Neutrophil (primary cell): Measurements from ENCODE around the gene IQSEC1.

Experiments used
- H3K27ac ChIP-seq: fragments of 200-600 bp; sonication (generic); 2 replicates; pipeline ENCODE4 v1.5.1; 2016; ENCODE audit warnings: mild to moderate bottlenecking, moderate library complexity
- H3K27me3 ChIP-seq: fragments of 200-600 bp; sonication (generic); 2 replicates; pipeline ENCODE4 v1.6.0; 2016; ENCODE audit warnings: mild to moderate bottlenecking
- H3K36me3 ChIP-seq: fragments of 200-600 bp; sonication (generic); 2 replicates; pipeline ENCODE4 v1.5.1; 2017
- H3K4me1 ChIP-seq, 2 experiments: fragments of 200-600 bp in 1 of 2; sonication (generic) in 1 of 2; 1 replicate in 1 of 2; 2 replicates in 1 of 2; pipeline versions ENCODE4 v1.5.1 to v1.6.1; 2013 to 2016; ENCODE audit warnings: low read depth in 1 of 2, low read length in 1 of 2, mild to moderate bottlenecking in 1 of 2, moderate library complexity in 1 of 2; ENCODE audit not compliant: control insufficient read depth in 1 of 2, insufficient read depth in 1 of 2
- H3K4me3 ChIP-seq, 2 experiments: fragments of 200-600 bp in 1 of 2; sonication (generic) in 1 of 2; 1 replicate in 1 of 2; 2 replicates in 1 of 2; pipeline ENCODE4 v1.5.1; 2013 to 2016; ENCODE audit warnings: low read depth in 1 of 2, low read length in 1 of 2, mild to moderate bottlenecking in 1 of 2, moderate library complexity in 1 of 2
- H3K9me3 ChIP-seq: fragments of 200-600 bp; sonication (generic); 2 replicates; pipeline ENCODE4 v1.5.1; 2016
- TF ChIP-seq, protein P1 (sequence below): fragments of 200-600 bp; sonication (generic); IDR thresholded peaks from 2 replicates; pipeline ENCODE4 v1.5.1; 2016; ENCODE audit warnings: antibody characterized with exemption

Gene IQSEC1

DNA sequence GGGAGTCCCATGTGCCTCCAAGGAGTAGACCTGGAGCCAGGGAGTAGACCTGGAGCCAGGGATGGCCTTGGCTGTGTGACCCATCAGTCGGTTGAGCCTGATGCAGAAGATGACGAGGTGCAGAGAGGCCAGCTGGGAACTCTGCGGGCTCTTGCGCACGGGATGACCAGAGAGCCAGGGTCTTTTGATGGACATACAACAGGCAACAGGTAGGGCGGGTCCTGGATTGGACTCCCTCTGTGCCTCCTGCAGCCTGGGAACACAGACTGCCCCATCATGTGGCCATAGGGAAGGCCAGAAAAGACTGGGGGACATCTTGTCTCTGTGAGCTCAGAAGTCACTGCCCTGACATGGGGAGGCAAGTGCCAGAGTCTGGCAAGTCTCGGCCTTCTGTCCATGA, 164.4 kb downstream of the IQSEC1 start:
- Histone ChIP-seq H3K27me3 (no peaks in the 10 kb centered on the region), H3K36me3 (peaks cover 99% of the 10 kb centered on the region), H3K4me3 (no peak overlapping the region), H3K27ac (no peak overlapping the region), H3K9me3 (no peaks in the 10 kb centered on the region), H3K4me1 (peaks cover 0 to 7% of the 10 kb centered on the region in 2 experiments)
- TF ChIP-seq, protein P1, sequence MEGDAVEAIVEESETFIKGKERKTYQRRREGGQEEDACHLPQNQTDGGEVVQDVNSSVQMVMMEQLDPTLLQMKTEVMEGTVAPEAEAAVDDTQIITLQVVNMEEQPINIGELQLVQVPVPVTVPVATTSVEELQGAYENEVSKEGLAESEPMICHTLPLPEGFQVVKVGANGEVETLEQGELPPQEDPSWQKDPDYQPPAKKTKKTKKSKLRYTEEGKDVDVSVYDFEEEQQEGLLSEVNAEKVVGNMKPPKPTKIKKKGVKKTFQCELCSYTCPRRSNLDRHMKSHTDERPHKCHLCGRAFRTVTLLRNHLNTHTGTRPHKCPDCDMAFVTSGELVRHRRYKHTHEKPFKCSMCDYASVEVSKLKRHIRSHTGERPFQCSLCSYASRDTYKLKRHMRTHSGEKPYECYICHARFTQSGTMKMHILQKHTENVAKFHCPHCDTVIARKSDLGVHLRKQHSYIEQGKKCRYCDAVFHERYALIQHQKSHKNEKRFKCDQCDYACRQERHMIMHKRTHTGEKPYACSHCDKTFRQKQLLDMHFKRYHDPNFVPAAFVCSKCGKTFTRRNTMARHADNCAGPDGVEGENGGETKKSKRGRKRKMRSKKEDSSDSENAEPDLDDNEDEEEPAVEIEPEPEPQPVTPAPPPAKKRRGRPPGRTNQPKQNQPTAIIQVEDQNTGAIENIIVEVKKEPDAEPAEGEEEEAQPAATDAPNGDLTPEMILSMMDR: no peak

DNA sequence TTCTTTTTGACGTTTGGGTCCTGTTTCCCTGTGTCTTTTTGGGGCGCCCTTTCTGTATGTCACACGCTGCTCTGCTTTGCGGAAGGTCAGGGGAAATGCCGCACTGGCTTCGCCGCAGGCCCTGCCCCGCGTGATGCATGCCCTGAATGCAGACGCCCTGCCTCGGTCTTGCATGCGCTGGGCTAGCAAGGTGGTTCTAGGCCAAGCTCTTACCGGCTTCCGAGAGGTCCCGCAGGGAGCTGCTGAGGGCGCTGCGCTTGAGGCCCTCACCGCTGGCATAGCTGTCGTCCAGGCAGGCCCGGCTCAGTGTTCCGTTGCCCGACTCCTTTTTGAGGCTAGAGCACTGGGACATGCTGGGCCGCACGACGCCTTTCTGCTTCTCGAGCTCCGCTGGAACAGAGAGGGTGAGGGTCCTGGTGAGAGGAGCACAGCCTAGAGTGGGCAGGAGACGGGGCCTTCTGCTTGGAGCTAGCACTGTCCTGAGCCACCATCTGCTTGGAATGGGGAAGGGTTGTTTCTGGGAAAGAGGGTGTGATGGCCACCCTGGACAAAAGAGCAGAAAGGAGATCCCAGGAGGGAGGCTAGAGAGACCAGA, 165.0 kb downstream of the IQSEC1 start:
- TF ChIP-seq, protein P1: no peak

DNA sequence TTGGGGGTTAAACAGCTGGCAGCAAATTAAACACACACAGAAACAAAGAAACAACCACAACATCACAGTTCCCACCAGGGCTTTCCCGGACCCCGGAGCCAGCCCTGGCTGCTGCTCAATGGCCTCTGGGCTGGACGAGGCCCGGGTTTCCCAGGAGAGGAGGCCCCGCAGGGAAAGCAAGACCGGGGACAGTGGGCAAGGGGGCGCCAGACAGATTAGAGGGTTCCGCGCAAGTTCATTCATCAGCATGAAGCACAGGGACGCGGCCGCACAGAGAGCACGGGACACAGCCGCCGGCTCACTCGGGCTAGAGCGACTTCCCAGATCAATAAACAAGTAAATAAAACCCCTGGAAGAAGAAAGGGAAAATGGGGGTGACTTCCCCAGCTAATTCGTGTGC, 165.5 kb downstream of the IQSEC1 start:
- Histone ChIP-seq H3K27ac (no peak overlapping the region), H3K4me3 (no peak overlapping the region), H3K27me3 (no peaks in the 10 kb centered on the region), H3K9me3 (no peaks in the 10 kb centered on the region), H3K4me1 (peaks cover 0 to 18% of the 10 kb centered on the region in 2 experiments), H3K36me3 (peaks cover 99% of the 10 kb centered on the region)
- TF ChIP-seq, protein P1: no peak

More for the DNA sequence above, 165.0 kb downstream of the IQSEC1 start:
- Histone ChIP-seq H3K27me3 (no peaks in the 10 kb centered on the region), H3K4me3 (no peak overlapping the region), H3K4me1 (peaks cover 0 to 14% of the 10 kb centered on the region in 2 experiments), H3K9me3 (no peaks in the 10 kb centered on the region), H3K27ac (no peak overlapping the region), H3K36me3 (peaks cover 99% of the 10 kb centered on the region)

DNA sequence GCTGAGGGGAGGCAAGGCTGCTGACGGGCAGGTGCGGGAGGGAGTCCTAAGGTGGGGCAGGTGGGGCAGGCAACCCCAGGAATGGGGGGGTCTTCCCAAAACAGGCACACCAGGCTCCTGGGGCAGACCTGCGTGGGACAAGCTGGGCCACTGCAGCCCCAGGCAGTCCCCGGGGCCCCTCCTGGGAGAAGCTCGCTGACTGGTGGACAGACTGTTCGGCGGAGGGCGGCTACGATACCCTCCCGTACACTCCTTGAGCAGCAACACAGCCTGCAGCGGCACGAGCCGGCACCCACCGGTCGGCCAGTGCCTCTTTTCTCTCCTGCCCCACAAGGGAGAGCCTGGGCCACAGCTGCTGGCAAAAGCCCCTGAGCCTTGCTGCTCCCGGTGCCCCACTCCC, 165.9 kb downstream of the IQSEC1 start:
- TF ChIP-seq, protein P1: no peak
- peaks cover 0 to 18% of the 10 kb centered on the region in 2 experiments for H3K4me1 ChIP-seq
- H3K4me3 ChIP-seq: no peak overlapping the region
- H3K36me3 ChIP-seq: peaks cover 100% of the 10 kb centered on the region
- no peaks in the 10 kb centered on the region for H3K27me3 ChIP-seq
- no peaks in the 10 kb centered on the region for H3K9me3 ChIP-seq
- H3K27ac ChIP-seq: no peak overlapping the region

DNA sequence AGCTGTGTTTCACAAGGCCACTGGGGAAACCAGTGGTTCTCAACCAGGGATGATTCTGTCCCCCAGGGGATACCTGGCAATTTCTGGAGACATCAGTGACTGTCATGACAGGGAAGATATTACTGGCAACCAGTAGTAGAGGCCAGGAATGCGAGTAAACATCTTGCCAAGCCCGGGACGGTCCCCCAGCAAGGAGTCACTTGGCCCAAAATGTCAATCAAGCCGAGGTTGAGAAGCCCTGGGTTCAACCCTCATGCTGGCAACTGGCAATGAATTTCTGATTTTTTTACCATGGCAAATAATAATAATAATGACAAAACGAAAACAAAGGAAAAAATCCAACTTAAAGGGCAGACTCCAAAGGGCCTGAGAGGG, 166.3 kb downstream of the IQSEC1 start:
- Histone ChIP-seq H3K4me3 (no peak overlapping the region), H3K36me3 (peaks cover 100% of the 10 kb centered on the region), H3K27me3 (no peaks in the 10 kb centered on the region)

More for the DNA sequence above, 166.3 kb downstream of the IQSEC1 start:
- TF ChIP-seq, protein P1: no peak
- no peaks in the 10 kb centered on the region for H3K9me3 ChIP-seq
- H3K4me1 ChIP-seq: peaks cover 0 to 18% of the 10 kb centered on the region in 2 experiments
- H3K27ac ChIP-seq: no peak overlapping the region
